HG03457 (cell line): ENCODE results near the gene EIF6.

ENCODE experiments used
- ATAC-seq: cut with Tn5 transposase; IDR thresholded peaks from one replicate; pipeline ENCODE4 v1.9.1; 2021; ENCODE audit warnings: moderate number of reproducible peaks; ENCODE audit not compliant: unreplicated experiment

The EIF6 gene

GRCh38 chr20:35281506-35282101, 3.0 kb downstream of the EIF6 start:
- ATAC-seq: no peak

- ATAC-seq: no peak
Observed at GRCh38 chr20:35280523-35280922, 4.0 kb downstream of the EIF6 start.

GRCh38 chr20:35279533-35280174, 4.9 kb downstream of the EIF6 start:
- ATAC-seq: no peak

- ATAC-seq: no peak
Observed at GRCh38 chr20:35279040-35279439, 5.5 kb downstream of the EIF6 start.

GRCh38 chr20:35277531-35278395, 6.8 kb downstream of the EIF6 start, which contains the start of gene MMP24OS:
Gene MMP24OS (minus strand): TSS chr20:35278122. CDS start chr20:35277929, 193 bp downstream.
- peak; percentile 58 for ATAC-seq

GRCh38 chr20:35277127-35277526, 7.4 kb downstream of the EIF6 start:
- peak; percentile 18 for ATAC-seq

GRCh38 chr20:35276408-35276807, 8.2 kb downstream of the EIF6 start:
- ATAC-seq: no peak

GRCh38 chr20:35275741-35276251, 8.8 kb downstream of the EIF6 start:
- no peak for ATAC-seq

- no peak for ATAC-seq
Observed at GRCh38 chr20:35274172-35275092, 10.1 kb downstream of the EIF6 start.

- no peak for ATAC-seq
Observed at GRCh38 chr20:35273449-35274171, 11.0 kb downstream of the EIF6 start.

- ATAC-seq: no peak
Observed at GRCh38 chr20:35271904-35272303, 12.7 kb downstream of the EIF6 start.

GRCh38 chr20:35271073-35271882, 13.3 kb downstream of the EIF6 start:
- ATAC-seq: no peak

- ATAC-seq: no peak
Observed at GRCh38 chr20:35270021-35270902, 14.3 kb downstream of the EIF6 start.

- no peak for ATAC-seq
Observed at GRCh38 chr20:35269055-35269781, 15.4 kb downstream of the EIF6 start.

- no peak for ATAC-seq
Observed at GRCh38 chr20:35267092-35267491, 17.5 kb downstream of the EIF6 start.

- no peak for ATAC-seq
Observed at GRCh38 chr20:35264755-35265154, 19.8 kb downstream of the EIF6 start.
